C1 segment of cervical spinal cord (tissue), 14 donors: ENCODE results near the gene SACS.
"Not testable (repeated sequence)": the region's sequence is repeated elsewhere in the genome, so short reads cannot be mapped to it uniquely, and the experiment has no call there.

Experiments
- DNase-seq, 14 donors: peaks; one replicate each; lab custom pipeline; 2025; lab: John Stamatoyannopoulos, UW

Gene SACS

DNA sequence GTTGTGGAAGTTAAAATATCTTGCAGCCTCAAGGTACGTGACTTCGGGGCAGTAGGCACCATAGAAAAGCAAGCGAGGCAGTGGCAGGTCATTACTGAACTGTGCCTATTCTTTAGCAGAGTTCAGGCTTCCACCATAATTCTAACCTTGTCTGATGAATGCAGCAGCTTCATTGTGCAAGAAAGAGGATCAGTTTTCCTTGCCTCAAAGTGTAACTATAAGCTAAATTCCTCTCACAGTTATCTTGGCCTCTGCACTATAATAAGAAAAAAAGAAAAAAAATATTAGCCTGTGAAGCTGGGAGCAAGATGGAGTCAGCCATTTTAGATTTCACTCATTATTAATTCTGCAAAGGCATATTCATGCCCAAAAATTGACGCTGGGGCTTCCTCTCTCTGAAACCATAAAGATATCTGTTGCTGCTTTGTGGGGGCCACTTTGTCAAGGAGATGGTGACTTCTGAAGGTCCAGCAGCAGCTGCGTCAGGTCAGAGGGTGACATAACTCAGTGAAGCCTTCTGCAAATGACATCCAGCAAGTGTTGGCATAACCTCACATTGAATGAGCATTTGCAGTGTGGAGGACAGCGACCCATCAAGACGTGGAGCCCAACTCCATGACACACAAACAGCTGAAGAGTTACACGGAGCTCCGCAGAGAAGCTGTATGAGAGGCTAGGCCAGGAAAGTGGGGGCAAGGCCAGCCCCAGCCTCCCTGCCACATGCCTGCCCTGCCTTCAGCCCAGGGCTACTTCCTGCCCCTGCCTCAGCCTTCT is 23.1 kb upstream of the SACS start:
- no peak for DNase-seq

DNA sequence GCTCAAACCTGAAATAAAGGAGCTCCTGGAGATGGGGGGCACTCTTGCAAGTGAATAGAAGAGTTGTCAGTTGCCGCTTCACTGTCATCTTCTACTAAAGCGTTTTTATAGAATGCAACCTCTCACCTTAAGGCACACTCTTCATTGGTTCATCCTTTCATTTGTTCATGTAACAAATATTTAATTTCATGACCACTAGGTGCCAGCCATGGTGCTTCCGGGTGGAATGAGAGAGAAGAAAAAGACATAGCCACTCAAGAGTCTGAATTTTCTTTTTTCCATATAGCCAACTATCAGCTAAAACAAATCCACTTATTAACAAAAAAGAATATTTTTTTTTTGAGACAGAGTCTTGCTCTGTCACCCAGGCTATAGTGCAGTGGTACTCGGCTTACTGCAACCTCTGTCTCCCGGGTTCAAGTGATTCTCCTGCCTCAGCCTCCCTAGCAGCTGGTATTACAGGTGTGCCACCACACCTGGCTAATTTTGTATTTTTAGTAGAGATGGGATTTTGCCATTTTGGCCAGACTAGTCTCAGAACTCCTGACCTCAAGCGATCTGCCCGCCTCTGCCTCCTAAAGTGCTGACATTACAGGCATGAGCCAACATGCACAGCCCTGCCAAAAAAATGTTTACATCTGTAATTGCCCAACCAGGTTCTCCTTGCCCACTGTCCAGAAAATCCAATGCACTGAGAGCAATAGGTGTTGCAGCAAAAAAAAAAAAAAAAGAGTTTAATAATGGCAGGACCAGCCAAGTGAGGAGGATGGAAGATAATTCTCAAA is 22.1 kb upstream of the SACS start:
- DNase-seq = no peak

DNA sequence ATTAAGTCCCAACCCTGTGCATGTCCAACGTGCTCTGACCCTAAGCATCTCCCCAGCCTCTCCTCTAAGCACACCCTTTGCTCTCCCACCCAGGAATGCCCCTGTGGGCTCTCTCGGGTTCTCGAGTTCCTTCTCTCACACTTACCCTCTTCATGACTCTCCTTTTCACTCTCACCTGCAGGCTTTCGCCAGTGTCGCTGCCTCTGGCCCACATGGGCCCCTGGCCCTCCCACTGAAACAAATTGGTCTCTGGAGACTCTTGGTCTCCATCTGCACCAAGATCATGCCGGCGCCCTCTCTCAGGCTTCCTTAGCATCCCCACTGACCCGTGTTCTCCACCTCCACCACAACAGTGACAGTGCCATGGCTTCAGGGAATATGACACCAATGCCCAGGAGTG is 19.6 kb upstream of the SACS start:
- no peak for DNase-seq

DNA sequence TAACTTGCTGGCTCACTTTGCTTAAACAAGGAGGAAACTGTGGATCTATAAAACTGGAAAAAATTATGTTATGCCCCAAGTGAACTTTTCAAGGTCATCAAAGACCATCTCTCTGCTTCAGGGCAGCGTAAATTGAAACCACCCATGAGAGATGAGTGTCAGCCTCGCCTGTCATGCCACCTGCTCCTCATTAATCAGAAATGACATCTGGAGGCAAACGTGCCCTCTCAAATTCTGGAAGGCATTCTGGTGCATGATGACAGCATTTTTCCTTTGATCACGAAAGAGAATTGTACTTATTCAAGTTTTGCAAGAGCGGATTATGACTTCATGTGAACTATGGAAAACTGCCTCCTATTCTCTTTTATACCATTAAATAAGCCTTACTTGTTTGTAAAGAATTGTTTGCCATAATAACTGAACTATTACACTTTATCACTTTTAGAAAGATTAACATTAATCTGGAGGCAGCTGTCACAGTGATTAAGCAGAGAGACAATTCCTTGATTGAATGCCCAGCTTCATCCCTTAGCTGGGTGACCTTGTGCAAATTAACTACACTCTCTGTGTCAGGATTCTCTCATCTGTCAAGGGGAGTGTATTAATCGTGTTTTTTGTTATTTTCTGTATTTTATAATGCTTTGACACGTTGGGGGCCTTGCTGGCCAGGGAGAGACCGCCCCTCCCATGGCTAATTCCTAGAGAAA is 17.0 kb upstream of the SACS start:
- DNase-seq = no peak

DNA sequence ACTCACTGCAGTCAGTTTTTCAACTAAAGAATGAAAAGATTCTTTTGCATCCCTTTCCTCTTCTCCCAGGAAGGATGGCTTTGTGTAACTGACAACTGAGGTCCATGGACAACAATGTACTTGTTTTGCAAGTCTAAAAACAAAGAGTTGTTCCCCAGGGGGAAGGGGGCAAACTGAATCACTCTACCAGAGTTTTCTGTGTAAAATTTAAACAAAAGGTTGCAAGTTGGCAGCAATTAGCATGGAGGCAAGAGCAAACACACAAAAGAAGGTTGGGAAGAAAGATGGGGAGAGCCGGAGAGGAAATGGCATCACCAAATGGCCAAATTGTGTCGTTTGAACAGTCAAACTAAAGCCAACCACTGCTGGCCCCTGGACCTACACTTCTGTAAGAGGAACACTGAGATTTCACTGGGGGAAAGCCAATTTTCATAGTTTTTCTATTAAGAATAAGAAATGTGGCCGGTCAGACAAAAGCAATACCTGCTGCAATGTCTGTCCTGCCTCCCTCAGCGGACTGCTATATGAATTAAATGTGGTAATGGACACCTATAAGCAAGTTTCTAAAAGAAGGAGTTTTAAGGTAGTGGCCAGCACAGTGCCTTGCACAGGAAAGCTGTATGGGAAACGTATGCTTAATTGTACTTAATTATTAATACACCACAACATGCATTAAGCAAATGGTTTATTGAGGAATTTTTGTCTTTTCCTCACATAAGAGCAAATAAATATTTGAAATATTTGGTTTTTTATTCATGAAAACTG is 16.1 kb upstream of the SACS start:
- DNase-seq = no peak

DNA sequence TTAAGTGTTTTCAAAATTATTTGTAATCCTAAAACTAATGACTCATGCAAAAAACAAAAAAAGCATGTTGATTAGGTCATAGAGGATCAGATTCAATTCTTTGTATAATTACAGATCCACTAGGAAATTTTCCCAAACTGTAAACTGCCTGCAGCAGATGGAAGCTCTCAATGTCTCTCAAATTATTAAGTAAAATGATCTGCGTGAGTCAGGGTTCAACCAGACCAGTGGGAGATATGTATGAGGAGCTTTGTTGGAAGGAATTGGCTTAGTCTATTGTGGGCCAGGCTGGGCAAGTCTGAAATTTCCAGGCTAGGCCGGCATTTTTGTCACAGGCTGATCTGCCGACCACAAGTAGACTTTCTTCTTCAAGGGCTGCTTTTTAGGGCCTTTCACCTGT is 14.4 kb upstream of the SACS start:
- DNase-seq = no peak

DNA sequence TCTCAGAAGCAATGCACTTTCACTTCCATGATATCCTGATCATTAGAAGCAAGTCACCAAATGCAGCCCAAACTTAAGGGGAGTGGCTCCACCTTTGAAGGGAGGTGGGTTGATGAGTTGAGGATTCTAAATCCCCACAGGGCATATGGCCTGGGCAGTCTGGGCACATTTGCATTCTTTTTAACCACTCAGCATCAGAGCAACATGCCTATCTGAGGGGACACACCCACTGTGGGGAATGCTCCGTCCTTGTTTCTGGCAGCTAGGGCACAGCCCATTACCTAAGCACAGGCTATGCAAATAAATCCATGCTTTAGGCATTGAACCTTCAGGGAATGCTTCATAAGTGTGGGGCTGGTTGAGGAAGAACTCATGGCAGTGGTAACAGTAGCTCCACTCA is 12.3 kb upstream of the SACS start:
- DNase-seq = no peak

DNA sequence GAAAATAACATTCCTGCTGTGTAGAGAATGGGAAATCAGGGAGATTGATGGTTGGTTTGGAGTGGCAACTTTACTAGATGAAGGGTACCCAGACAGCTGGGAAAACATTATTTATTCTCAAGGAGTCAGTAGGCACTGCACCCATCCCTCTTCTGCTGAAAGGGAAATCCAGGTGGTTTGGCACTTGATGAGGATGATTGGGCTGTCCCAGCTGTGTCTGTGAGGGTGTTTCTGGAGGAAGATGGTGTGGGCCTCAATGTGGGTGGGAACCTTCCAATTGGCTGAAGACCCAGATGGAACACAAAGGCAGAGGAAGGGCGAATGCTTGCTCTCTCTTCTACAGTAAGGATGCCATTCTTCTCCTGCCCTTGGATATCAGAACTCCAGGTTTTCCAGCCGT is 10.4 kb upstream of the SACS start:
- no peak for DNase-seq

DNA sequence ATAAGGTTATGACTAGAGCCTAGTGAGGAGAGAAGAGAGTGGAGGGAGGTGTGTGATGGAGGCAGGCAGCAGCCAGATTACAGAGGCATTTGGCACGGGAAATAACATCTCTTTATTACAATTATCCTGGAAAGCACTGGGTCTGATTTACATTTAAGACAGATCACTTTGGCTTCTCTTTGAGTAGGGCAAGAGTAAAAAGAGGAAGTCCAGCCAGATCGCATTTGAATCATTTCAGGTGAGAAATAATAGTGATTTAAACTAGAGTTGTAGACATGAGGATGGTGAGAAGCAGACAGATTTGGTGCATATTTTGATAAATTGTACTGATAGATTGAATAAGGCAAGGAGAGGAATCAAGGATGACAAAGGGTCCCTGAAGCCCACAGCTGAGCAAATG is 9.6 kb upstream of the SACS start:
- no peak for DNase-seq

DNA sequence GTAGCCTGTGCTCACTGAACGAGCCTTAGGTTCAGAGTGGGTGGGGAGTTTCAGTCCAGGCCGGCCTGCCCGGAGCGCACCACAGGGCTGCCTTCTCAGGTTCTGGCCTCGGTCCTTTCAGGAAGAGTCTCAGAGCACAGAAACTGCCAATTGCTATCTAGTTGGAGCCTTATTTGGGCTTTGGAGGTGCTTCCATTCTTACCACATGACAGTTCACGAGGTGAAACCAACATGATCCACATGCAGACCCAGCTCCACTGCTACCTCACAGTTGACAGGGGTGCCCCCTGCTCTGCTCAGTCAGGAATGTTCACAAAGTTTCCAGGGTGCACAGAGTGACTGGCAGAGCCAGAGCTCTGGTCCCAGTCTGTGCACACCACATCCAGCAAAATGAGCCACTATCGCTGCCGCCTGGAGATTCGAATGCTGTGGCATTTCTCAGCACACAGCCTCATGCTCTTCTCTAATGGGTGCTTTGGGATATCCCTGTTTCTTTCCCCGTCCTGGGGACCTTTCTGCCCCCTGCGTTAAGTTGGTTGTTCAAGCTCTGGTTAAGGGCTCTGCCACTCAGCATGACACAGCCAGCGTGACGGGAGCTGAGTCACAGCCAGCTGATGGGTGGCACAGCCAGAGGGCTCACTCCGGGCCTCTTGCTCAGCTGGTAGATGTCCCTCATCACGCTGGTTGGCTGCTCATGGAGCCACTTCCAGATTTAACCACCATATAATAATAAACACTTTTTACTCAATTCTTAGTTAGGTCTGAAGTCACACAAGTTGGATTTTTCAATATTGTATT is 7.5 kb upstream of the SACS start:
- DNase-seq = peak in 2 of 14 donors; percentile 22 to 44

DNA sequence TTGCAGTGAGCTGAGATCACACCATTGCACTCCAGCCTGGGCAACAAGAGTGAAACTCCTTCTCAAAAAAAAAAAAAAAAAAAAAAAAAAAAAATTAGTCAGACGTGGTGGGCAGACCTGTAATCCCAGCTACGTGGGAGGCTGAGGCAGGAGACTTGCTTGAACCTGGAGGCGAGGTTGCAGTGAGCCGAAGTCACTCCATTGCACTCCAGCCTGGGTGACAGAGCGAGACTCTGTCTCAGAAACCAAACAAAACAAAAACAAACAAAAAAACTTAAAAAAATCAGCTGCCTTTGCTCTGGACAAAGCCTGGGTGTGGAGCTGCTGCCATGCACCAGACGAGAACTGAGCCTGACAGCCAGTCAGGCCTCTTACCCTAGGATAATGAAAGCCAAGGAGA is 6.8 kb upstream of the SACS start:
- DNase-seq = not testable (repeated sequence)

DNA sequence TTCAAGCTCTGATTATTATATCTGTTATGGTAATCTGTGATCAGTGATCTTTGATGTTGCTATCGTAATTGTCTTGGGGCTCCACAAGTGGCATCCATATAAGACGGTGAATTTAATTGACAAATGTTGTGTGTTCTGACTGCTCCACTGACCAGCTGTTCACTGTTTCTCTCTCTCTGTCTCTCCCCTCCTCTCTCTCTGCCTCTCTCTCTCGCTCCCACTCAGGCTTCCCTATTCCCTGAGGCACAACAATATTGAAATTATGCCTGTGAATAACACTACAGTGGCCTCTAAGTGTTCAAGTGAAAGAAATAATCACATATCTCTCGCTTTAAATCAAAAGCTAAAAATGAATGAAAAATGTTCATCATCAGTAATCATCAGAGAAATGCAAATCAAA is 4.4 kb upstream of the SACS start:
- no peak for DNase-seq

DNA sequence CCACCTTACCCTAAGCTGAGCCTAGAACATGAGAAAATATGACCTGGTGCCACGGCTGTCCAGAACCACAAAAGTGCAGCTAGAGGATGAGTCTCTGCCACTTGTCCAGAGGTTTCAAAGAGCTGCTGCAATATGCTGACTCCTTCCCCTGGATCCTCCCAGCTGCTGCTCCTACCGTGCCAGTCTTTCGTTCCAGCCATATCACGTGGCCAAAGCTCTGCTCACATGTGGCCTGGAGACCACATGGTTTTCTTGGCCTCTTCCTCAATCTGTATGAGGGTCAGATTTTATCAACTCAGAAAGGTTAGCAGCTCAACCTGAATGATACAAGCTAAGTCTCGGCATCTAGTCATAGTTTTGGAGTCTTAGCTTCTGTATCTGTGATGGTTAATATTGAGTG is 3.2 kb upstream of the SACS start:
- no peak for DNase-seq

DNA sequence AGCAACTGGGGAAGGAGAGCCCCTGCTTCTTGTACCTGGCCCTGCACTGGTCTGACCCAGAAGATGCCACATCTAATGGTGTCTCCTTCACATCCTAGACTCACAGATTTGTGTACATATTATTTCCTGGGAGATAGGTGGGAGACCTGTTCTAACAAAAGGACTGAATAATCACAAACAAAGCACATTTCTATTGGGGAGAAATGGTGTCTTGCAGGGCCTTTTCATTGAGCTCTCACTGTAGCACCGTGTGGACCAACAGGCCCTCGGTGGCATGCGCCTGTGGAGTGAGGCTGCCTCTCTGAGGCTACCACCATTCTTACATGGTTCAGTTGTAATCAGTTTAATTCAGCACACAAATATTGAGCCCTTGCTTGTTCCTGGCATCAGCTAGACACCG is 989 bp upstream of the SACS start:
- no peak for DNase-seq

DNA sequence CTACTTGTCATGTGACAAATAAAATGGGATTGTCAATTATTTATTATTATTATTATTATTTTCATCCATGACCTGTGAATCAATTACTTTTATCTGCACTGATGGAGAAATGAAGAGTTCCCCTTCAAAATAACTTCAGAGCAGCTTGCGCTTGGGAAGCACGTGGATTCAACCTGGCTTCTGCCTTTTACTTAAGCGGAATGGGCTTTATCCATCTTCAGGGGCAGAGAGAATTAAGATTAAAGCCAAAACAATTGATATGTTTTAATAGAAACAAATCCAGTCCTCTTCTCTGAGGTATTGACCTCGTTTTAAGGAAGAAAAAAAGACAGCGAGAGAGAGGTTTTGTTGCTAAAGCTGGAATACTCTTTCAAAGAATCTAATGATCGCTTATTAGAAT is 876 bp downstream of the SACS start:
- no peak for DNase-seq

DNA sequence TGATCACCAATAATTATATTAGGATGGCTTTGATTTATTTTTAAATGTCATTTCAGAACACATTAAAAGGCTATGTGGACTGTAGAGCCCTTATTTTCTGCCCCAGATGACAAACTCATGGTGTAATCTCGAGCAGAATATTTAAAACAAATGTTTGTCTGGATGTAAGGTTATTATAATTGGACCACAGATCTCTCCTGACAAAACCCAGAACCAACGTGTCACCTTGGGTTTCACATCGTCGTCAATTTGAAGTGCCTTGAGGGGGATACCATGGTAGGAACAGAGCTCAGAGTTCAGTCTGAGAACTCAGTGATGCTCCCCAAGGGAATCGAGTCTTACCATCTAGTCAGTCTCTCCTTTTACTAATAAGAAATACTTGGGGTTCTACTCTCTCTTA is 2.8 kb downstream of the SACS start:
- DNase-seq = no peak

DNA sequence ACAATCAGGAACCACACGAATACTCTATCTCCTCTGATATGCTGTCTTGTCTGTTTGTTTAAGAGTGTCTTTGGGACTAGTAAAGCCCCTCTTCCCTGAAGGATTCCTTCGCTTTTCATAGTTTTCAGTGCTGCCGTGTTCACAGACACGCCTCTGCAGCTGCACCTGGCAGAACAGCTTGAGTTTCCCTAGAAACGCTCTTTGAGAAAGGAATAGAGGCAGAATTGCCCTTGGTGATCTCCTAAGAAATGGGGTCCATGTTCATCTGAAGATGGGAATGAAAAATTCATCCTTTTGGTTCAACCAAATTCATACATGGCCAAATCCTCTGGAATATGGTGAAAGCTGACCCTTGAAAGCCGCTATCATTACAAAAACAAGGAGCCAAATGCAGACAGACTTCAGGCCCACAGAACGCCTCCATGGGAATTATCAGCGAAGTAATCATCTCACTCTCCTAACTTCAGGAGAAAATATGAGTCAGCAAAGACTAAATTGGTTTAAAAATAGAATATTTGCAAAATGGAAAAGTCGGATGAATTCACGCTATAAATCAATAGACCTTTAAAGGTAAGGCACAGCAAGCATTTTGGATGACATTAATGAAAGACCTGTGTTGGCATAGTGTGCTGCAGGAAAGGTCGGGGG is 5.5 kb downstream of the SACS start:
- DNase-seq = no peak

DNA sequence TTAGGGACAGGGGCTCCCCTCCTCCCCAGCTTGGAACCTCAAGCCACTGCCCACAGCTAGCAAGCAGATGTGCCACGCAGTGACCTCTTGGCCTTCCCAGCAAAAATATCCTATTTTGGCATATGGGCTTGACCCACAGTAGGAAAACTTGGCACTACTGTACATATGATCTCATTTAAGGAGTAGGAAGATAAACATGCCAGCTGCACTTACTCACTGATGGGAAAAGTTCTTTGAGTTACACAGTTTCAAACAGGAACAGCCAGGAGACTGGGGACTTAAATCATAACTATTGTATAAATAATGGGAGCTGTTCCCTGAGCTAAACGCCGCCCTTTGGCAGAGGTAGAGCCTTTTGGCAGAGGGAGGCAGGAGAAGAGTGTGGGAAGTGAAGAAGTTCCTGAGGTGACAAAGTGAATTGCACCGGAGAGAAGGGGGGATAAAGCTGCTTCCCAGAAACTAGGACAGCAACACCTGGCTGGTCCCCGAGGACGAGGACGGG is 6.1 kb downstream of the SACS start:
- DNase-seq = no peak

DNA sequence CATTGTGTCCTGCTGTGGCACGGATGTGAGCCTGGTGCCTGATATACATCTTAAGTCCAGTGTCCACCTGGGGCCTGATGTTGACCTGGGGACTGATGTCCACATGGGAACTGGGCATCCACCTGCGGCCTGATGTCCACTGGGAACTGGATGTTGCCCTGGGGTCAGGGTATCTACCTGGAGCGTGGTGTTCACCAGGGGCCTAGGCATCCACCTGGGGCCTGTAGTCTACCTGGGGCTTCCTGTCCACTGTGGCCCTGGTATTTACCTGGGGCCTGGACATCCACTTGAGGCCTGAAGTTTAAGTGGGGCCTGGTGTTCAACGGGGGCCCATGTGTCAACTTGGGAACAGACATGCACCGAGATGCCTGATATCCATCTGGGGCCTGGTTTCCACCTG is 11.9 kb downstream of the SACS start:
- no peak for DNase-seq
